Ascending aorta (tissue), 2 donors: ENCODE data around the gene JAKMIP1. TPM values are rescaled to one million over a fixed set of nuclear protein-coding genes. Genes with fewer than 3 reads are reported as not detected.

ENCODE experiments used
- DNase-seq, 2 donors: peaks; one replicate each; pipeline ENCODE4 v3.0.0-alpha.2; 2019; ENCODE audit warnings: low spot score in 2 of 2
- H3K27ac ChIP-seq, 2 donors: fragments of 200-600 bp; sonication (generic); one replicate each; pipeline ENCODE4 v1.5.1; 2016 to 2017; ENCODE audit warnings: mild to moderate bottlenecking in 1 of 2
- H3K27me3 ChIP-seq: fragments of 200-600 bp; sonication (generic); one replicate; pipeline ENCODE4 v1.5.1; 2017
- H3K36me3 ChIP-seq, 2 donors: fragments of 200-600 bp; sonication (generic); one replicate each; pipeline ENCODE4 v1.5.1; 2016
- H3K4me1 ChIP-seq, 2 donors: fragments of 200-600 bp; sonication (generic); one replicate each; pipeline ENCODE4 v1.5.1; 2016 to 2017; ENCODE audit warnings: mild to moderate bottlenecking in 1 of 2
- H3K4me3 ChIP-seq, 2 donors: fragments of 200-600 bp; sonication (generic); one replicate each; pipeline ENCODE4 v1.5.1; 2016 to 2017; ENCODE audit warnings: mild to moderate bottlenecking in 1 of 2
- H3K9me3 ChIP-seq, 2 donors: fragments of 200-600 bp; sonication (generic); one replicate each; pipeline ENCODE4 v1.5.1; 2016
- CTCF ChIP-seq, 3 experiments: fragments of 200-600 bp in 2 of 3; fragments of 450-650 bp in 1 of 3; sonication (generic) in 2 of 3; IDR thresholded peaks; one replicate each; pipeline ENCODE4 v1.5.1; 2016 to 2019; ENCODE audit warnings: antibody characterized with exemption in 3 of 3, mild to moderate bottlenecking in 1 of 3, moderate library complexity in 1 of 3
- intact Hi-C: fragments of 100-400 bp; cut with DNase I; formaldehyde crosslinking; loops from one replicate; pipeline ENCODE4 v1.15.1; 2023
- total RNA-seq: library from RNA; depleted of rRNA; stranded (reverse); fragments of >200 nt; gene quantifications from one replicate; pipeline ENCODE4 v1.1.0, GENCODE V29; 2016

The JAKMIP1 gene
- total RNA-seq, 1 donor from 2014 or later = not detected

GRCh38 chr4:6035786-6036185, 164.6 kb downstream of the JAKMIP1 start:
- TF ChIP-seq CTCF (IDR thresholded peaks at IDR 0.05) = no peak
- Histone ChIP-seq H3K4me1 (no peaks in the 10 kb centered on the region), H3K4me3 (no peak overlapping the region), H3K27ac (no peak overlapping the region), H3K36me3 (no peaks in the 10 kb centered on the region), H3K9me3 (no peaks in the 10 kb centered on the region), H3K27me3 (no peaks in the 10 kb centered on the region)
- DNase-seq = no peak
- intact Hi-C loops = no loop called here

DNA sequence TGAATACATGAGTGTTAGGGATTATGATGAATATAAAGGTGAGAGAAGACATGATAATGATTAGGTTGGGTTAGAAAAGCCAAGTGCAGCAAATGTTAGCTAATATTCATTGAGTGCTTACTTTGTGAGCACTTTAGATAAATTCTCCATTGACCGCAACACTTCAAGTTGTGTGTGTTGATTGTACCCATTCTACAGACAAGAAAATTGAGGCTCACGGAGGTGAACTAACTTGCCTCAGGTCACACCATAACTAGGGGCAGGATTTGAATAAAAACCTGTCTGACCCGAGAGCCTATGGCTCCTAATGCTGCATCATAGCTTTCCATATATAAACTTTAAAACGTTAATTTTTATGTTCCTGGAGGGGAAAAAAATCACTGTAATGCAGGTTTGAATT, 167.0 kb downstream of the JAKMIP1 start:
- H3K4me3 ChIP-seq = no peak overlapping the region
- TF ChIP-seq CTCF (IDR thresholded peaks at IDR 0.05) = no peak
- H3K4me1 ChIP-seq = no peaks in the 10 kb centered on the region
- H3K9me3 ChIP-seq = no peaks in the 10 kb centered on the region
- intact Hi-C loops = no loop called here
- no peak overlapping the region for H3K27ac ChIP-seq
- no peak for DNase-seq
- H3K36me3 ChIP-seq = no peaks in the 10 kb centered on the region
- H3K27me3 ChIP-seq = no peaks in the 10 kb centered on the region

- Histone ChIP-seq H3K27ac (no peak overlapping the region), H3K4me3 (no peak overlapping the region), H3K27me3 (no peaks in the 10 kb centered on the region), H3K36me3 (no peaks in the 10 kb centered on the region), H3K9me3 (no peaks in the 10 kb centered on the region), H3K4me1 (no peaks in the 10 kb centered on the region)
- intact Hi-C loops = no loop called here
- DNase-seq = no peak
- TF ChIP-seq CTCF (IDR thresholded peaks at IDR 0.05) = no peak
Observed at GRCh38 chr4:6032249-6033244, 167.8 kb downstream of the JAKMIP1 start.

- Histone ChIP-seq H3K27ac (no peak overlapping the region), H3K36me3 (no peaks in the 10 kb centered on the region), H3K27me3 (no peaks in the 10 kb centered on the region), H3K4me3 (no peak overlapping the region), H3K9me3 (no peaks in the 10 kb centered on the region), H3K4me1 (no peaks in the 10 kb centered on the region)
- TF ChIP-seq CTCF (IDR thresholded peaks at IDR 0.05) = no peak
- no peak for DNase-seq
- intact Hi-C loops = no loop called here
Observed at GRCh38 chr4:6031846-6032245, 168.5 kb downstream of the JAKMIP1 start.

GRCh38 chr4:6030679-6031078, 169.7 kb downstream of the JAKMIP1 start:
- intact Hi-C loops = no loop called here
- Histone ChIP-seq H3K36me3 (no peaks in the 10 kb centered on the region), H3K4me3 (no peak overlapping the region), H3K27ac (no peak overlapping the region), H3K4me1 (no peaks in the 10 kb centered on the region), H3K9me3 (no peaks in the 10 kb centered on the region), H3K27me3 (no peaks in the 10 kb centered on the region)
- TF ChIP-seq CTCF (IDR thresholded peaks at IDR 0.05) = no peak
- no peak for DNase-seq
